Measurements from ENCODE around the gene PARD6G. TPM values are rescaled to one million over a fixed set of nuclear protein-coding genes. Genes with fewer than 3 reads are reported as not detected.

Gene PARD6G
- total and polyA plus RNA-seq, 2 of the 8 experiments (the other 6 are each of a cell fraction or from before 2014, with no cell fraction given) = 11.3 to 17.9 TPM

GRCh38 chr18:80233201-80233835 is 14.0 kb downstream of the PARD6G start:
- ChIA-PET POLR2A (ENCODE audit: partially characterized antibody) (no interaction called here), CTCF (ENCODE audit: partially characterized antibody) (interaction anchor here (1.0 to 2.6 kb wide), 4 partner anchors 12 to 63 kb away, joined by 3 to 12 read pairs (median 6); no protein-coding TSS in a partner anchor)
- no peak for FAIRE-seq
- TF ChIP-seq E2F6 (IDR thresholded peaks at IDR 0.05) (no peak), GABPA (IDR thresholded peaks at IDR 0.05; ENCODE audit: borderline replicate concordance, insufficient read depth, low read length) (no peak), EZH2 (IDR thresholded peaks at IDR 0.05; ENCODE audit: low read depth, low read length, severe bottlenecking) (no peak), KDM1A (IDR thresholded peaks at IDR 0.05; ENCODE audit: borderline replicate concordance, low read length) (no peak), HDAC2 (IDR thresholded peaks at IDR 0.05; ENCODE audit: borderline replicate concordance in 1 of 2, low read depth in 2 of 2, low read length in 2 of 2) (no peak), RAD21 (IDR thresholded peaks at IDR 0.05 in 1 of 2, conservative IDR thresholded peaks at IDR 0.05 in 1 of 2; ENCODE audit: low read depth in 2 of 2, low read length in 2 of 2) (no peak), CBX5 (IDR thresholded peaks at IDR 0.05; ENCODE audit: low read depth, low read length) (no peak), BCL11A (IDR thresholded peaks at IDR 0.05; ENCODE audit: low read depth in 2 of 2, low read length in 2 of 2) (no peak), ATF2 (IDR thresholded peaks at IDR 0.05; ENCODE audit: low read length) (no peak)

More at GRCh38 chr18:80233201-80233835, 14.0 kb downstream of the PARD6G start:
- Histone ChIP-seq H4K8ac (ENCODE audit: extremely low read depth, insufficient read depth, low read length) (no peak overlapping the region), H4K91ac (replicated peaks; ENCODE audit: insufficient read length, low read length) (no peak overlapping the region), H3K79me1 (ENCODE audit: low read depth, low read length) (peaks cover 4% of the 10 kb centered on the region; the same call in 1 of the 2 replicates), H2BK5ac (ENCODE audit: low read depth, low read length) (no peak overlapping the region), H3K9ac (replicated peaks in 1 of 4; ENCODE audit: extremely low read depth in 1 of 4, low read depth in 3 of 4, low read length in 3 of 4) (no peak overlapping the region), H3K56ac (replicated peaks; ENCODE audit: insufficient read length, low read depth, low read length) (no peak overlapping the region), H3K4me3 (ENCODE audit: extremely low read depth in 1 of 4, insufficient read depth in 2 of 4, low read depth in 3 of 4, low read length in 4 of 4) (no peak overlapping the region), H3K23ac (ENCODE audit: insufficient read length) (no peak overlapping the region), H2BK20ac (ENCODE audit: low read length) (no peak overlapping the region), H3K14ac (ENCODE audit: insufficient read length) (no peak overlapping the region), H3K79me2 (ENCODE audit: control insufficient read depth in 1 of 2, insufficient read depth in 2 of 2, low read length in 2 of 2) (peaks cover 0 to 3% of the 10 kb centered on the region in 2 experiments; a peak in 3 of 4 replicates), H3K4me1 (replicated peaks in 1 of 4; ENCODE audit: control insufficient read depth in 3 of 4, insufficient read depth in 4 of 4, low read length in 3 of 4) (no peaks in the 10 kb centered on the region; a peak in 1 of 7 replicates), H2BK12ac (ENCODE audit: low read depth, low read length) (no peak overlapping the region), H3K36me3 (ENCODE audit: control insufficient read depth in 2 of 4, insufficient read depth in 4 of 4, low read length in 3 of 4) (no peaks in the 10 kb centered on the region), H2BK120ac (replicated peaks; ENCODE audit: low read depth, low read length) (no peak overlapping the region), H4K20me1 (replicated peaks in 1 of 2; ENCODE audit: control insufficient read depth in 1 of 2, insufficient read depth in 2 of 2, low read length in 2 of 2) (peaks cover 2 to 13% of the 10 kb centered on the region in 2 experiments), H3K4ac (replicated peaks; ENCODE audit: insufficient read length, low read depth, low read length) (no peak overlapping the region), H3K27me3 (replicated peaks in 1 of 4; ENCODE audit: control insufficient read depth in 3 of 4, extremely low read depth in 1 of 4, insufficient read depth in 3 of 4, low read length in 3 of 4) (no peaks in the 10 kb centered on the region), H2AK5ac (ENCODE audit: low read depth, low read length) (no peak overlapping the region), H2AFZ (ENCODE audit: low read length) (no peak overlapping the region), H3K9me3 (ENCODE audit: insufficient read depth in 2 of 2, low read depth in 1 of 2, low read length in 1 of 2) (no peaks in the 10 kb centered on the region), H3K18ac (ENCODE audit: extremely low read depth, low read length) (no peak overlapping the region), H2BK15ac (ENCODE audit: low read length) (no peak overlapping the region), H3K27ac (ENCODE audit: low read depth, low read length) (no peak overlapping the region), H3K4me2 (ENCODE audit: insufficient read depth in 1 of 2, low read depth in 2 of 2, low read length in 2 of 2) (no peak overlapping the region), H3K23me2 (ENCODE audit: low read depth, low read length) (no peaks in the 10 kb centered on the region), H4K5ac (ENCODE audit: insufficient read length, low read depth, low read length) (no peak overlapping the region)
- WGBS, 2 experiments (ENCODE audit: extremely low coverage in 1 of 2, insufficient coverage in 1 of 2, insufficient read length in 1 of 2, insufficient replicate concordance in 2 of 2, low coverage in 1 of 2, low lambda C conversion rate in 2 of 2, missing lambda C conversion rate in 1 of 2) = 90% methylated on average over 7 of the region's 7 CpGs; no CpG with 5 or more reads in 1 of the 2 experiments
- DNase-seq (ENCODE audit: low read depth in 1 of 2, low spot score in 2 of 2) = peak in 1 of 2 experiments; percentile 33

Data from H1 (cell line).